ENCODE data around the gene INPP5A.

DNA sequence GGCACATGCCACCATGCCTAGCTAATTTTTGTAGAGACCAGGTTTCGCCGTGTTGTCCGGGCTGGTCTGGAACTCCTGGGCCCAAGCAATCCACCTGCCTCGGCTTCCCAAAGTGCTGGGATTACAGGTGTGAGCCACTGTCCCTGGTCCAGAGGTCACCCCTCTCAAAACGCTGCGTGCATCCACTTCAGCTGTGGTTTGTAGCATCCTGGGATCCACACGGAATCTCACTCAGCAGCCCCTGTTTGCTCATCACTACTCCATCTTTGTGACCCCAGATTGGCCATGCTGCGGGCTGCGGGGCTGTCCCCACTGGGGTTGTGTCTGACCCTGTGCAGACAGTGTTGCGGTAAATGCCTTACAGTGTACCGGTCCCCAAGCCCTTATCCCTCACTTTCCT, 3.5 kb downstream of the INPP5A start:
- TF ChIP-seq BHLHE40 (IDR thresholded peaks at IDR 0.05; ENCODE audit: low read length): no peak
- TF ChIP-seq, protein P1, sequence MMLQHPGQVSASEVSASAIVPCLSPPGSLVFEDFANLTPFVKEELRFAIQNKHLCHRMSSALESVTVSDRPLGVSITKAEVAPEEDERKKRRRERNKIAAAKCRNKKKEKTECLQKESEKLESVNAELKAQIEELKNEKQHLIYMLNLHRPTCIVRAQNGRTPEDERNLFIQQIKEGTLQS (IDR thresholded peaks at IDR 0.05): no peak
- TF ChIP-seq, protein P1 (CRISPR knock-in tag; conservative IDR thresholded peaks at IDR 0.05): no peak
- TF ChIP-seq ELF4 (CRISPR knock-in tag; IDR thresholded peaks at IDR 0.05): no peak
- no peak for TF ChIP-seq NR4A1 (CRISPR knock-in tag; IDR thresholded peaks at IDR 0.05)
- TF ChIP-seq NR4A1 (tag; IDR thresholded peaks at IDR 0.05): no peak
- TF ChIP-seq, protein P2, sequence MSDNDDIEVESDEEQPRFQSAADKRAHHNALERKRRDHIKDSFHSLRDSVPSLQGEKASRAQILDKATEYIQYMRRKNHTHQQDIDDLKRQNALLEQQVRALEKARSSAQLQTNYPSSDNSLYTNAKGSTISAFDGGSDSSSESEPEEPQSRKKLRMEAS (CRISPR knock-in tag; IDR thresholded peaks at IDR 0.05): no peak
- TF ChIP-seq MXI1 (IDR thresholded peaks at IDR 0.05; ENCODE audit: low read depth, low read length): no peak
- no peak for TF ChIP-seq RBM39 (optimal IDR thresholded peaks at IDR 0.05; ENCODE audit: low read depth, low read length)
- TF ChIP-seq ZNF57 (CRISPR knock-in tag; IDR thresholded peaks at IDR 0.05): no peak
- TF ChIP-seq SRF (CRISPR knock-in tag; IDR thresholded peaks at IDR 0.05): no peak
- TF ChIP-seq, protein P3, sequence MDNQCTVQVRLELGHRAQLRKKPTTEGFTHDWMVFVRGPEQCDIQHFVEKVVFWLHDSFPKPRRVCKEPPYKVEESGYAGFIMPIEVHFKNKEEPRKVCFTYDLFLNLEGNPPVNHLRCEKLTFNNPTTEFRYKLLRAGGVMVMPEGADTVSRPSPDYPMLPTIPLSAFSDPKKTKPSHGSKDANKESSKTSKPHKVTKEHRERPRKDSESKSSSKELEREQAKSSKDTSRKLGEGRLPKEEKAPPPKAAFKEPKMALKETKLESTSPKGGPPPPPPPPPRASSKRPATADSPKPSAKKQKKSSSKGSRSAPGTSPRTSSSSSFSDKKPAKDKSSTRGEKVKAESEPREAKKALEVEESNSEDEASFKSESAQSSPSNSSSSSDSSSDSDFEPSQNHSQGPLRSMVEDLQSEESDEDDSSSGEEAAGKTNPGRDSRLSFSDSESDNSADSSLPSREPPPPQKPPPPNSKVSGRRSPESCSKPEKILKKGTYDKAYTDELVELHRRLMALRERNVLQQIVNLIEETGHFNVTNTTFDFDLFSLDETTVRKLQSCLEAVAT (IDR thresholded peaks at IDR 0.05): no peak
- TF ChIP-seq, protein P4, sequence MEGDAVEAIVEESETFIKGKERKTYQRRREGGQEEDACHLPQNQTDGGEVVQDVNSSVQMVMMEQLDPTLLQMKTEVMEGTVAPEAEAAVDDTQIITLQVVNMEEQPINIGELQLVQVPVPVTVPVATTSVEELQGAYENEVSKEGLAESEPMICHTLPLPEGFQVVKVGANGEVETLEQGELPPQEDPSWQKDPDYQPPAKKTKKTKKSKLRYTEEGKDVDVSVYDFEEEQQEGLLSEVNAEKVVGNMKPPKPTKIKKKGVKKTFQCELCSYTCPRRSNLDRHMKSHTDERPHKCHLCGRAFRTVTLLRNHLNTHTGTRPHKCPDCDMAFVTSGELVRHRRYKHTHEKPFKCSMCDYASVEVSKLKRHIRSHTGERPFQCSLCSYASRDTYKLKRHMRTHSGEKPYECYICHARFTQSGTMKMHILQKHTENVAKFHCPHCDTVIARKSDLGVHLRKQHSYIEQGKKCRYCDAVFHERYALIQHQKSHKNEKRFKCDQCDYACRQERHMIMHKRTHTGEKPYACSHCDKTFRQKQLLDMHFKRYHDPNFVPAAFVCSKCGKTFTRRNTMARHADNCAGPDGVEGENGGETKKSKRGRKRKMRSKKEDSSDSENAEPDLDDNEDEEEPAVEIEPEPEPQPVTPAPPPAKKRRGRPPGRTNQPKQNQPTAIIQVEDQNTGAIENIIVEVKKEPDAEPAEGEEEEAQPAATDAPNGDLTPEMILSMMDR (IDR thresholded peaks at IDR 0.05 in 2 of 3, conservative IDR thresholded peaks at IDR 0.05 in 1 of 3; ENCODE audit: insufficient read depth in 2 of 3, low read depth in 1 of 3, low read length in 3 of 3): no peak
- no peak for TF ChIP-seq SRSF1 (IDR thresholded peaks at IDR 0.05; ENCODE audit: low read depth, low read length)
- no peak for TF ChIP-seq ZNF274 (IDR thresholded peaks at IDR 0.05; ENCODE audit: borderline replicate concordance, low read depth, low read length)
- no peak for TF ChIP-seq TEAD1 (CRISPR knock-in tag; IDR thresholded peaks at IDR 0.05)

Data from K562 (cell line).